Subcutaneous adipose tissue (tissue), 4 donors: Measurements from ENCODE around the gene MEIOB. TPM values are rescaled to one million over a fixed set of nuclear protein-coding genes. Genes with fewer than 3 reads are reported as not detected.

Experiments used
- total RNA-seq, 4 donors: library from RNA; depleted of rRNA; stranded (reverse); fragments of >200 nt; gene quantifications; one replicate each; pipeline ENCODE4 v1.1.0, GENCODE V29; 2016
- TF ChIP-seq, protein P1 (sequence below): fragments of 450-650 bp; IDR thresholded peaks from one replicate; pipeline ENCODE4 v1.5.1; 2016; ENCODE audit warnings: low read depth, mild to moderate bottlenecking, control low read depth, antibody characterized with exemption, moderate library complexity

Gene MEIOB
- total RNA-seq, 4 donors from 2014 or later = not detected

DNA sequence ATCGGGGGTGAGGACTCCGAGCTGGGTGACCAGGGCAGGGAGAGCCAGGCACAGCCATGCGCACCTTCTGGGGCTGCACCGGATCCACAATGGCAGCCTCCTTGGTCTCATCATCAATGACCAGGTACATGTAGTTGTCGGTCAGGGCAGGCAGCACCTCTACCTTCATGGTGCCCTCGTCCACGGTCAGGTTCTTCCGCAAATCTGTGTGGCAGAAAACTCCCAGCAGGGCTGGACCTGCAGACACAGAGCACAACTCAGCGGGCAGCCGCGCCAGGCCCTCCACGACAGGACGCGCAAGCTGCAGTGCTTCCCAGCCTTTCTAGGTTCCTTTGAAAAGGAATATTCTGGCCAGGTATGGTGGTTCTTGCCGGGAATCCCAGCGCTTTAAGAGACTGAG is 49.2 kb downstream of the MEIOB start:
- TF ChIP-seq, protein P1, sequence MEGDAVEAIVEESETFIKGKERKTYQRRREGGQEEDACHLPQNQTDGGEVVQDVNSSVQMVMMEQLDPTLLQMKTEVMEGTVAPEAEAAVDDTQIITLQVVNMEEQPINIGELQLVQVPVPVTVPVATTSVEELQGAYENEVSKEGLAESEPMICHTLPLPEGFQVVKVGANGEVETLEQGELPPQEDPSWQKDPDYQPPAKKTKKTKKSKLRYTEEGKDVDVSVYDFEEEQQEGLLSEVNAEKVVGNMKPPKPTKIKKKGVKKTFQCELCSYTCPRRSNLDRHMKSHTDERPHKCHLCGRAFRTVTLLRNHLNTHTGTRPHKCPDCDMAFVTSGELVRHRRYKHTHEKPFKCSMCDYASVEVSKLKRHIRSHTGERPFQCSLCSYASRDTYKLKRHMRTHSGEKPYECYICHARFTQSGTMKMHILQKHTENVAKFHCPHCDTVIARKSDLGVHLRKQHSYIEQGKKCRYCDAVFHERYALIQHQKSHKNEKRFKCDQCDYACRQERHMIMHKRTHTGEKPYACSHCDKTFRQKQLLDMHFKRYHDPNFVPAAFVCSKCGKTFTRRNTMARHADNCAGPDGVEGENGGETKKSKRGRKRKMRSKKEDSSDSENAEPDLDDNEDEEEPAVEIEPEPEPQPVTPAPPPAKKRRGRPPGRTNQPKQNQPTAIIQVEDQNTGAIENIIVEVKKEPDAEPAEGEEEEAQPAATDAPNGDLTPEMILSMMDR = no peak

DNA sequence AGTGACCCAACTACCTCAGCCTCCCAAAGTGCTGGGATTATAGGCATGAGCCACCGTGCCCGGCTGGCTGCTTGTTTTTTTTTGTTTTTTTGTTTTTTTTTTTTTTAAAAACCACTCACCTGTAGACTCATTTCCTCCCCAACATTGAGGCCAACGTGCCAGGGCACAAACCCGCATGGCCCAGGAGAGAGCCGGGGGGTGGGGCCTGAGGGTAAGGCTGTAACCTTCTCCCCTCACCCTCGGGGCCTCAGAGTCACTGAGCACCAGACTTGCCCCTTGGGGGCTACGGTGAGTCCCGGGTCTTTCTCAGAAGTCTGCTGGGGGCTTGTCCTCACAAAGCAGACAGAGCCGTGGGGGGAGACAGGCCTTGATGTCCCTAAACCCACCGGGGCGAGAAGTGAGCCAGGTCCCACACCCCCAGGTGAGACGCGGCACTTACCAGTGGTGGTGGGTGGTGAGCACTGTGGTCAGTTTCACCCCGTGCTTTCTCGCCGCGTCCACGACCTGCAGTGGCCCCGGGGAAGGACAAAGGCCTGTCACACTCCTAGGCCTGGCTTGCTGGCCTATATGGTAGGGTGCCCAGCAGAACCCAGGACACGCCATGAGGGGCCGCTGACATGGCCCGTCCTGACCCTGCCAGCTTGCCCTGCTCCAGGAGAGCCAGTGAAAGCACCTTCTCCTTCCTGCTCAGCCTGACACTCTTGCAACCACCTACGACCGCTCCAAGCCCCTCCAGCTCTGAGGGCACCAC is 49.9 kb downstream of the MEIOB start:
- TF ChIP-seq, protein P1 = no peak

DNA sequence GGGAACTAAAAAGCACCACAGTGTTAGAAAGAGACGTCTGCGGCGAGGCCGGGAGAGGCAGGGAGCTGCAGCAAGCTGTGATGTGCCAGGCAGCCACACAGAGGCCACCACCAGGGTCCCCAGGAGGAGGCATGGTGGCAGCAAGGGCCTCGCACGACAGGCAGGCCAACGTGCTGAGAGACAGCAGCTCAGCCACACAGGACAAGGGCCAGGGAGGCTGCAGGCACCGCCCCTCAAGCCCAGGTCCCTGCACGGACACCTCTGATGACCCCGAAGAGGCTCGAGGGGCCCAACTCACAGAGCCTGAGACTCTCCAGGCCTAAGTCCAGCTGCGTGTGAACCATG is 51.0 kb downstream of the MEIOB start:
- TF ChIP-seq, protein P1 = no peak

DNA sequence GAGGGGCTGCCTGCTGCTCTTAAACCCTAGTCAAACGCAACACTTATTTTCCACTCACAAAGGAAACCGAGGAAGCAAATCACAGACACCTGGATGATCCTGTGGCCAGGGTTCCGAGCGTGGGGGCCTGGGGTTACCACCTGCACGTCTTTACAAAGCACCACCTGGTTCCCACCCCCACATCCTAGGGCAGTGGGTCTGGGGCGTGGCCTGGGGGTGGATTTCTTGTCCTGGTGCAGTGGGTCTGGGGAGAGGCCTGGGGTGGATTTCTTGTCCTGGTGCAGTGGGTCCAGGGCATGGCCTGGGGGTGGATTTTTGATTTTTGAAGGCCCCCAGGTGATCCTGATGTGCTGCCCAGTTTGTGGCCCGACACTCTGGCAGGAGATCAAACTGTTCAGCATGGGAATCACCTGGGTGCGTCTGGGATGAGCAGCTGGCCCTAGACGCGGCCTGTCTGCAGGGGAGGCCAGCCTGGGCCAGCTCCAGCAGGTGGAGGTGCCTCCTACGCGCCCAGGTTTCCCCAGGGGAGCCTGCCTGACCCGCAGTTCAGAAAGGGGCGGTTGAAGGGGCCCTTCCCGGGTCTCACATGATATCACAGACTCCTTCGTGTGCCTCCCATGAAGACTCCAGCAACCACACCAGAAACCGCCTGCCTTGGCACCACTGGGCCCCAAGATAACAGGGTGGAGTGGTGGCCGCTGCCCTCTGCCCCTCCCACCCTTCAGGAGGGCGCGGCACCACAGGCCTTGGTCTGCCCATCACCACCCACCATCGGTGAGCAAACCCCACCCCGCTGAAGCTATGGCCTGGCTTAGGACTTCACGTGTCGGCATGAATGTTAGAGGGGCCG is 51.6 kb downstream of the MEIOB start:
- TF ChIP-seq, protein P1 = no peak

DNA sequence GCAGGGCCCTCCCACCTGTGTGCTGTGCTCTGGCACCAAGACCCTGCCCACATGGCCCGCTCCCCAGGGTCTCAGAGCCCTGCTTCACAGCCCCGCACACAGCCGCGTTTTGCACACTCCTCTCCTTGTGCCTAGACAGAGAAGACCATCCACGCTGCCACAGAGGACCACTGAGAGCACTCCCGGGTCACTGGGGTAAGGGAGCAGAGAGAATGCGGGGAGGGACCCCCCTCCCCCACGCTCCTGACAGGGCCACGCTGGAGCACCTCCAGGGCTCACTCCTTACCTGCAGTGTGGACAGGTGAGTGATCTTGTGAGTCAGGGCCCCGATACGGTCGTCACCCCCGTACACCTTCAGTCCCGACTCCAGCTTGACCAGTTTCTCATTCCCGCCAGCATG is 52.4 kb downstream of the MEIOB start:
- TF ChIP-seq, protein P1 = no peak

DNA sequence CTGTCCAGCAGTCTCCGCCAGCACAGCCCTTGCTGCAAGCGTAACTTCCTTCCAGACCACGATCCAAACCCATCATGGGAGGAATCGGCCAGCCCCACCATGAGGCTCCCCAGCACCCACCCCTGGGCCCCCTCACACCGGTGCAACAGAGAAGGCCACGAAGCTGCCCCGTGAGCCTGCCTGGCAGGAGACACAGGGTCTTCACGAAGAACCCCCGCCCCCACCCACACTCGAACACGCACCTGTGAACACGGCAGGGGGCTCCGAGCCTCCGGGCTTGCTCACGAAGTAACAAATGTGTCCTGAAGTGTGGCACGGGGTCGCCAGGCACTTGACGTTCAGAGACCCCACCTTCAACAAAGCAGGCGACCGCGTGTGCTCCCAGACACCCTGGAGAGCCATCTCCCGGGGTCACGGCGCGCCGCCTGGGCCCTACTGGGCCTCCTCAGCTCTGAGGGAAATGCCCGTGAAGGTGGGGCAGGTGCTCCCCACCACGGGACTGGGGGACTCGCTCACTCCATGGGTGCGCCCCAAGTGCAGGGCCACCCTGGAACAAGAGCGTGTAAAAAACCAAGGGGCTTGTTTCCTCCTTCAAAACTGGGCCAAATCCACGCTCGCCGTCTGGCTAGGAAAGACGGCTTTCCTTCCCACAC is 53.0 kb downstream of the MEIOB start:
- TF ChIP-seq, protein P1 = no peak
